Measurements from ENCODE around the gene SEMA7A.
"Not testable (repeated sequence)": the region's sequence is repeated elsewhere in the genome, so short reads cannot be mapped to it uniquely, and the experiment has no call there.

SEMA7A gene

DNA sequence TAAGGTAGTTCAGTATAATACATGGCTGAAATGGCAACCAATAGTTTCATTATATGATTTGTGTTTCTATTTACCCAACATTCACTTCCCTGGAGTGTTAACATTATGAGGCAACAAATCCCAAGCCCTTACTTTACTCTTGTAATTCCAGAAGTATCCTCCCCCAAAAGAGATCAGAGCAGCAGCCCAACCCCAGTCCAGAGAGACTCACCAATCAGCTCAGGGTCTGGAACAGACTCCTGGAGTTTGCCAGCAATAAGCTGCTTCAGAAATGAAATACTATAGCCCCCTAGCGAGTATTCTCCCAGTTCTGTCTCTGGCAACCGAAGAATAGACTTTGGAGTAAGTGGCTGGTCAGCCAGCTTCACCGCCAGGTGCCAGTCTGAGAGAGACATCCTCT, 24.7 kb upstream of the SEMA7A start:
- DNase-seq (ENCODE audit: low read depth): no peak
- TF ChIP-seq, protein P1, sequence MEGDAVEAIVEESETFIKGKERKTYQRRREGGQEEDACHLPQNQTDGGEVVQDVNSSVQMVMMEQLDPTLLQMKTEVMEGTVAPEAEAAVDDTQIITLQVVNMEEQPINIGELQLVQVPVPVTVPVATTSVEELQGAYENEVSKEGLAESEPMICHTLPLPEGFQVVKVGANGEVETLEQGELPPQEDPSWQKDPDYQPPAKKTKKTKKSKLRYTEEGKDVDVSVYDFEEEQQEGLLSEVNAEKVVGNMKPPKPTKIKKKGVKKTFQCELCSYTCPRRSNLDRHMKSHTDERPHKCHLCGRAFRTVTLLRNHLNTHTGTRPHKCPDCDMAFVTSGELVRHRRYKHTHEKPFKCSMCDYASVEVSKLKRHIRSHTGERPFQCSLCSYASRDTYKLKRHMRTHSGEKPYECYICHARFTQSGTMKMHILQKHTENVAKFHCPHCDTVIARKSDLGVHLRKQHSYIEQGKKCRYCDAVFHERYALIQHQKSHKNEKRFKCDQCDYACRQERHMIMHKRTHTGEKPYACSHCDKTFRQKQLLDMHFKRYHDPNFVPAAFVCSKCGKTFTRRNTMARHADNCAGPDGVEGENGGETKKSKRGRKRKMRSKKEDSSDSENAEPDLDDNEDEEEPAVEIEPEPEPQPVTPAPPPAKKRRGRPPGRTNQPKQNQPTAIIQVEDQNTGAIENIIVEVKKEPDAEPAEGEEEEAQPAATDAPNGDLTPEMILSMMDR (conservative IDR thresholded peaks at IDR 0.05; ENCODE audit: low read length): no peak
- no peak overlapping the region for H3K4me3 ChIP-seq (ENCODE audit: low read length)

DNA sequence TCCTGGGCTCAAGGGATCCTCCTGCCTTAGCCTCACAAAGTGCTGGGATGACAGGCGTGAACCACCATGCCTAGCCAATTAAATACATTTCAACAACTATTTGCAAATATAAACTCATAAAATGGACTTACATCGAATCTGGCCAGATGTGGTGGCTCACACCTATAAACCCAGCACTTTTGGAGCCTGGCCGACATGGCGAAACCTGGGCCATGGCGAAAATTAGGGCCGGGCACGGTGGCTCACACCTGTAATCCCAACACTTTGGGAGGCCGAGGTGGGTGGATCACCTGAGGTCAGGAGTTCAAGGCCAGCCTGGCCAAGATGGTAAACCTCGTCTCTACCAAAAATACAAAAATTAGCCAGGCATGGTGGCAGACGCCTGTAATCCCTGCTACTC, 23.3 kb upstream of the SEMA7A start:
- not testable (repeated sequence) for H3K4me3 ChIP-seq (ENCODE audit: low read length); DNase-seq (ENCODE audit: low read depth)

DNA sequence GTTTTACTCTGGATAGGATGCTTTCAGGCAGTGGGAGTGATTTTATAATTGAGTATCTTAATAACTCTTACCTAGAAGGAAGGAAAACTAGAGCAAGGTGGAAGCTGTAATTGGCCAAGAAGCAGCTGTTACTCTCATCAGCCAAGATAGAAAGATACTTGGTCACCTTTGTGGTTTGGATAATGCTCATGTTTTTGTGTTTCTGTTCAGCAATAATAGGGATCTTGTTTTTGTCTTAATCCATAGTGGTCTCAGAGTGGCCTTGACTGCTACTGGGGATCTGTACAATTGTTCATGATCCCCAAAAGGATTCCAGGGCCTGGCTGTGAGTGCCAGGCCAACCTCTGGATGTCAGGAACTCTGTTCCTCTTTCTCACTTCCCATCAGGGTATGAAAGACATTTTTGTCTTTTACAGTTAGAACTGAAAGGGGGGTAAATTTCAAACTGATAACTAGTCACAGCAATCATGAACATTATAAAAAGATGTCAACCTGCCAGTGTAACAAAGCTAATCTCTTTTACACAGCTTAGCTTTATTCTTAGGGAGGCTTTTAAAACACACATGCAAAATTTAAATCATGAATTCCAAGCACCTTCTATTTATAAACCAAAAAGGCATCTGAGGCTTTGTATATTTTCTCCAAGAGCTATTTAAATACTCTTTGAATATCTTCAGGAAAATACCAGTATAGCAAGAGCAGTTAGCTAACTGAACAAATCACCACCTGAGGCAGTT, 21.2 kb upstream of the SEMA7A start:
- DNase-seq (ENCODE audit: low read depth): no peak
- no peak overlapping the region for H3K4me3 ChIP-seq (ENCODE audit: low read length)
- TF ChIP-seq, protein P1 (conservative IDR thresholded peaks at IDR 0.05; ENCODE audit: low read length): no peak

DNA sequence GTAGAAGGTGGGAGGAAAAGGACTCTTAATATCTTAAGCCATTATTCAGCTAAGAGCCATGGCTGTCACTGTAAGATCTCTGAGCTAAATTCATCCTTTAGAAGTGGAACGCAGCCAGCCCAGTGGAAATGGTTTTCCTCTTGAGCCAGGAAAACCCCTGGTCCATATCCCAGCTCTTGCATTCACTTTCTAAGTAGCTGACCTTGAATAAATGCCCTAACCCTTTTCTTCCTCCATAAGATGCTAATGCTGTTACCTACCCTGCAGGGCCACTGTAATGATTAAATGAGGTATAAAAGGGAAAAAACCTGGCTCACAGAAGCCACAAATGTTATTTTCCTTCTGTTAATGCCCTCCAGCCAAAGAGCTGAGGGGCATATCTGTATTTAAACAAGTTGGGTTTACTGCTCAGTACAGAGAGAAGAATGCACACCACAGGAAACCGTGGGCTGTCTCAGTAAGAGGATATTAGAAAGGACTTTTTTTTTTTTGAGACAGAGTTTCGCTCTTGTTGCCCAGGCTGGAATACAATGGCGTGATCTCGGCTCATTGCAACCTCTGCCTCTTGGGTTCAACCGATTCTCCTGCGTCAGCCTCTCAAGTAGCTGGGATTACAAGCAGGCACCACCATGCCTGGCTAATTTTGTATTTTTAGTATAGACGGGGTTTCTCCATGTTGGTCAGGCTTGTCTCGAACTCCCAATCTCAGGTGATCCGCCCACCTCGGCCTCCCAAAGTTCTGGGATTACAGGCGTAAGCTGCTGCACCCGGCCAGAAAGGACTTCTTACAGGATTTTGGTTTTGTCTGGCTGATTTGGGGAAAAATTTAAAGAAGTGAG, 20.4 kb upstream of the SEMA7A start:
- DNase-seq (ENCODE audit: low read depth): no peak
- TF ChIP-seq, protein P1 (conservative IDR thresholded peaks at IDR 0.05; ENCODE audit: low read length): no peak
- no peak overlapping the region for H3K4me3 ChIP-seq (ENCODE audit: low read length)

DNA sequence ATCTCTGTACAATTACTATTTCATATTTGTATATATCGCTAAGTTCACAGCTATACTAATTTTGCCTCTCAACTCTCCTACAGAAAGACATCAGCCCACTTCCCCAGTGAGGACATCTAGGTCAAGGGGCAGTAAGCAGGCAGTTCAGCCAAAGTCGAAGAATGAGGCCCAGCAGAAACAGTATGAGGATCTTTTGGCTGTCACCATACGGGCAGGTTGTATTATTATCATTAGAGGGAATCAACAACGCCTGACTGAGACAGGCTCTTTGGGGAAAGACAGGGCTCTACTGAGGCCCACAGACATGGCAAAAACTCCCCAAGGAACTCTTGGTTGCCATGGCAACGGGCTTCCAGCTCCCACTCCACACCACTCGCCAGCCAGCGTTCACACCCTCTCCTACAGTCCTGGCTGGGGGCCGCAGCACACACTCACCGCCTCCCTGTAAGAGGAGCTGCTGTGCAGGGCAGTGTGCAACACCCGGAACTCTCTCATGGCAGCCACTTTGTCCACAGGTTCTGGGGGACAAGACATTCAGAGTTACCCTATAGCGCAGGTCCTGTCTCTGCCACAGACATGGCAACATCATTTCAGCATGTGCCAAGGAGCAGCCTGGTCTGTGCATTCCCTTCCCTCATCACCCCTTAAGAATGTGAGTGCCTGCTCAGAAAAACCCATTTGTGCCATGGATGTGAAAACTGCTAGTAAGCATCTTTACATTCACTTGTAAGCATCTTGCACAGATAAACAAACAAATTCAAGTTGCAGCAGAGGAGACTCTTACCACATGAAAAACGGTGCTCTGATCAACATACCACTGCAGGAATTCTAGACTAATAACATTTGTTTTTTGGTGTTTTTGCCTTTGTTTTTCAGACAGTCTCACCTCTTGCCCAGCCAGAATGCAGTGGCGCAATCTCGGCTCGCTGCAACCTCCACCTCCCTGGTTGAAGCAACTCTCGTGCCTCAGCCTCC, 18.4 kb upstream of the SEMA7A start:
- no peak for DNase-seq (ENCODE audit: low read depth)
- TF ChIP-seq, protein P1 (conservative IDR thresholded peaks at IDR 0.05; ENCODE audit: low read length): no peak

DNA sequence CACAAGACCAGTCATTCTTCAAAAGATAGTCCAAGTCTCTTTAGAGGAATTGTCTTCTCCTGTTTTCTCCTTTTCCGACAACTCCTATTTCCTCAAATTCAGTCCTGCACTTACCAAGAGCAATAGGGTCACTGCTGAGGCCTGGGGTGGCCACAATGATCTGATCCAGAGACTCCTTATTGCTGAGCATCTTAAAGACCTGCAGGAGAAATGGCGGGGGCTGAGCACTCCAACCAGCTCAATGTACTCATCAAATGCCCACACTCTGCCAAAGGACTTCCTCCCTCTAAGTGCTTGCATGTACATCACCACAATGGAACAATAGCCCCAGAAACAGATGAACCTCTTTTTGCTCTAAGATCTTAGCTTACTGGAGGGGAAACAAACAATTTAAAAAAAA, 17.6 kb upstream of the SEMA7A start:
- no peak overlapping the region for H3K4me3 ChIP-seq (ENCODE audit: low read length)
- TF ChIP-seq, protein P1 (conservative IDR thresholded peaks at IDR 0.05; ENCODE audit: low read length): no peak
- DNase-seq (ENCODE audit: low read depth): no peak

More for the DNA sequence above, 18.4 kb upstream of the SEMA7A start:
- no peak overlapping the region for H3K4me3 ChIP-seq (ENCODE audit: low read length)

DNA sequence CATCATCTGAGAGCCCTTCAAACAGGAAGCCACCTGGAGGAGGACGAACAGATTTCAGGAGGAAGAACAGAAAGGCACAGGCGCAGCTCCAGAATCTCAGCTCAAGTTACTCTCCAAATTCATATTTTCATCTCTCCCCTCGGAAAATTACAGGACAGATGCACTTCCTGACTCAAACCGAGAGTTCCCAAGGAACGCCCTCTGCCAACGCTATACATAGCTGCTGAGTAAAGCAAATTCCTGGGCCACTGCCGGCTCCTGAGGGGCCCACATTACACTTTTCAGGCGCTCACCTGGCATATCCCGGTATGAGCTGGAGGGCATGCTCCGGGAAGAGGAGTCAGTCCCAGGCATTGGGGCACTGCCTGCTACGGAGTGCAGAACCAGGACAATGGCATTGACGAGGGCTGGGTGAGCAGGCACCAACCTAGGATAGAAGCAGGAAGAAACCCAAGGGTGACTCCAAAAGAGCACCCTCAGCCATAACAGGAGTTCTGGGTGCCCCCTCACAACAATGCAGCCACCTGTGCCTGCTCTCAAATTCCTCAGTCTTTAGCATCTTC, 16.0 kb upstream of the SEMA7A start:
- no peak for DNase-seq (ENCODE audit: low read depth)
- H3K4me3 ChIP-seq (ENCODE audit: low read length): no peak overlapping the region
- TF ChIP-seq, protein P1 (conservative IDR thresholded peaks at IDR 0.05; ENCODE audit: low read length): no peak
